HTR-8/SVneo (cell line): Measurements from ENCODE around the gene GARNL3.
A peak's percentile ranks its signal among the peaks of the same experiment; 100 is the strongest.

Experiments
- DNase-seq: peaks from one replicate; pipeline ENCODE4 v3.0.0; 2011; ENCODE audit warnings: low spot score, mixed read lengths; ENCODE audit not compliant: insufficient read length
- FAIRE-seq: peaks from 2 replicates; lab custom pipeline; 2011; peaks lifted over from hg19 to GRCh38; lab: Jason Lieb, UNC

The GARNL3 gene

DNA sequence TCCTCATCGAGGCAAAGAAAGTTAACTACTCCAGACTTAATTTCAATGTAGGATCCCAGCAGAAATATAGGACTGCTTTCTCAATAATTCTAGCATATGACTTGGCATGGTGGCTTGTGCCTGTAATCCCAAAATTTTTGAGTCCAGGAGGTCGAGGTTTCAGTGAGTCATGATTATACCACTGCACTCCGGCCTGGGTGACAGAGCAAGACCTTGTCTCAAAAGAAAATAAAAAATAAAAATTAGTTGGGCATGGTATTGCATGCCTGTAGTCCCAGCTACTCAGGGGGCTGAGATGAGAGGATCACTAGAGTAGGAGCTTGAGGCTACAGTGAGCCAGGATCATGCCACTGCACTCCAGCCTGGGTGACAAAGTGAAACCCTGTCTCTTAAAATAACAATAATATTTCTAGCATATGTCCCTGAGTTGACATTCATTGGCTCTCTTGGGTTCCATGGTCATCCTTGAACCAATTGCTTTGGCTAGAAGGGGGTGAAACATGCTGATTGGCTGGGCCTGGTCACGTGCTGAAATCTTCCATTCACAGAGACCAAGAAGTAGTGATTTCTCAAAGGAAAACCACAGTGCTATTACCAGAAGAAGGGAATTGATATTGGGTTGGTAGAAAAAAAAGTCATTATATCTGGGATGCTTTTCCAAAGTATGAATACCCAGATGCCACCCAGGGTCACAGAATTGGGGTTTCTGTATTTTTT is 31.6 kb upstream of the GARNL3 start:
- FAIRE-seq (no peak), DNase-seq (no peak)

DNA sequence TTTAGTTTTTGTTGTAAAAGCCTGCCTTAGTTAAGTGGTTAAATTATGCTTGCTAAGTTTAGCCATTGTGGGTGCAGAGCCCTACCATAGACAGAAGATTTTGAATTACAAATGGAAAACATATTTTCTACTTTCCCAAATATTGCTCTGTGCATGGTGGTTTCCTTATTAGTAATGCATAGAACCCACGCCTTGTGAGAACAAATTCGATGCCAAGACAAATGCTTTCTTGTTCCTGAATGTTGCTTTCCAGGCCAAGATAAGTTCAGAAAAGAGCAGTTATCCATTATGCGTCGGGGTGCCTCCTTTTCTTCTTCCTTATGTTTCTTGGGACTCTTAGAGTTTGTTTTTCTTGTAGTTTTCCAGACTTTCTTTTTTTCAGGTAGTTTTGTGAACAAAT is 31.0 kb upstream of the GARNL3 start:
- no peak for FAIRE-seq
- DNase-seq = no peak

DNA sequence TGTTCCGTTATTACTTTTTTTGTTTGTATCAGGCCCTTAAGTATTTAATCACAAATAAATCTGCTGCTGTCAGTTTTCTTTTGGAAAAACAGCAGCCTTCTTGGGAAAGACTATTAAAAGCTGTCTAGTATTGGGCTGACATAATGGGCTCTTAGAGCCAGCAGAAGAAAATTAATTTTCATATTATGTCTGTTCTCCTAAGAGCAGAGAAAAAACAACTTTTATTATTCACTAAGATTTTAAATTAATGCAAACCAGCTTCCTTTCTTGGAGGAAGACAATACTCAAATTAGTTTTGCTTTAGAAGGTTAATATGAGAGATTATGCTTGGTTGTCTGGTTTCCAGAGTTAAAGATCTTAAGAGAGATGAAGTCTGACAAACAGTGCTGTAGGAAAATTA is 30.6 kb upstream of the GARNL3 start:
- DNase-seq (no peak), FAIRE-seq (no peak)

DNA sequence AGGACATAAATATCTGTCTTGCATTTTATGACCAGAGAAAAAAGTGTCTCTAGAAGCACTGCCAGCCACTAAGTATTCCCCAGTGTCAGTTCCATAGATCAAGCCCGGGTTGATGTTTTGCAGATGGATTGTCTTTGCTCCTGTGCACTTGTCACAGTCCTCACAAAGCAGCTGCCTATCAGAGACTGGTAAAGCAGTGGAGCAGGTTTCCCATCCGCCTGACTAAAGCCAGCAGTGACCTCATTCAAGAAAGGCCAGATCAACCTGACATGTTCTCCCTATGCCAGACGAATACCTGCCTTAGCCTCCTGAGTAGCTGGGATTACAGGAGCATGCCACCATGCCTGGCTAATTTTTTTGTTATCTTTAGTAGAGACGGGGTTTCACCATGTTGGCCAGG is 26.8 kb upstream of the GARNL3 start:
- FAIRE-seq = no peak

DNA sequence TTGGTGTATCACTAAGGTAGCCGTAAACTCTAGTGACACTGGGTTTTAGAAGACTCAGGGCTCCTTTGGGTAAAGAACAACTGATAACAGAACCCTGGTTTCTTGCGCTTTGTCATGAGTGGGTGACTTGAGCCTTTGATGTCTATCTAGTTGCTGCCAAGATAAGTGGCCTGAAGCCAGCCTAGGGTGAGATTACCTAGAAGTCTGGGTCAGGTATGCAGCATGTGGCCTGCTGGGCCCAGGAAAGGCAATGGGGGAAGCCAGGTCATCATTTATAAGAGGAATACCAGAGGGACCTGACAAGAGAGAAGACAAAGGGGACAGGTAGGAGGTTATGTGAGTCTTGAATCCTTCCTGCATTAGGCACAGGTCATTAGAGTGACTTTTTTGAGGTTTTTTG is 23.2 kb upstream of the GARNL3 start:
- FAIRE-seq = no peak
- DNase-seq = no peak

More for the DNA sequence above, 26.8 kb upstream of the GARNL3 start:
- no peak for DNase-seq

DNA sequence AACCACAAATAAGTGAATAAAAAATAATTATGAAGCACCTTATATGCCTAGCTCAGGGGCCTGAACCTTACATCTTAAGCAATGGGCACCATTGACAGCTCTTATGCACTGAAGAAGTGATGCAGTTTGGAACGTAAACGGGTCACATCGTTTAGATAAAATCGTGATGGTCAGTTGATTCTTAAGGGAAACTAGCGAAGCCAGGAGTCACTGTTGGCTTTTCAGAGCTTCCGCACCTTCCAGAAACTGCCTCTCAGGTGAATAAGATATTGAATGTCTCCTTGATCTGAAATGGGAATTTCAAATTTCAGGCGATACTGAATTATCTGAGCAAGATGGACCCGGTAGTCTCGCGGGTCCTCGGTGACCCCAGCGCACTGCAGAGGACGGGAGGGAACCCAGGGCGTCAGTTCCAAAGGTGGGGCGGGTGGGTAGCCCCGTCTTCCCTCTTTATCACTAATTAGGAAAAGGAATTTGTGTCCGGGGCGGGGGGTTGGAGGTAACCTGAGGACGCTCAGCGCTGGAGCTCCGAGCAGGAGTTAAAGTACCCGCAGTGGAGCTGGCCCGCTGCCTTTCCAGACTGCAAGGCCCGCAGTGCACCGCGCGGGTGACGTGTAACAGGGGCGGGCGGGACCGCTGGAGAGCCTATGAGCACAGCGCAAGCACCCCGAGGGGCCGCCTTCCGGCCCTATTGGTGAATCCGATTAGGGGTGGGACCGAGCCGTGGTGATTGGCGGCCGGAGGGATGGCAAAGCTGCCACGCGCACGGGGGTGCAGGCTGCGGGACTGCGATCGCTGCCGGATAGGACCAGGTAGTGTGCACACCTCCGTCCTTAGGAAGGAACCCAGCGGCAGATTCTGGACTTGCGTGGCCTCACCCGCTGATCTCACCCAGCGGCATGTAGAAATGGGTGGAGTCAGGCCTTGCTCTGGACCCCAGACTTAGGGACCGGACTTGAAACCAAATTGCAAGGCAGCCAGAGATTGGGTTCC is 19.7 kb upstream of the GARNL3 start:
- FAIRE-seq (peak; percentile 46), DNase-seq (peak; percentile 93)

DNA sequence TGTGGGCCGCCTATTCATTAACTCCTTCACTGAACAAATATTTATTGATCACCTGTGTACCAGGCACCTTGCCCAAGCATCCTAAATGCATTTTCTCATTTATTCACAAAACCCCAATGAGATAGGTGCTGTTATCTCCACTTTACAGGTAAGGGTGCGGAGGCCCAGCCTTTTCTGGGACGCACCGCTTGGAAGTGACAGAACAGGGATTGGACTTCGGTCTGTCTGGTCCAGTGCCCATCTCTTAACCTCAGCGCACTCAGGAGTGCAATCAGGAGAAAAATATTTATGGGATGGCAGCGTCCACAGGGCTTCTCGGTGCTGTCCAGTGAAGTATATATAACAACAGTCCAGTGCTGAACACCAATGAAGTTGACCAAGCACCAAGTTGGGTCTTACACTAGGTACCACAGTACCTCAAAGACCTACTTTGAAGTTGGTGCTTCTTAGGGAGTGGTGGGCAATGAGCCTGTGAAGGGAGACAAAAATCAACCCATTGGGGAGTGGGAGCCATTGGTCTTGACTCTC is 18.9 kb upstream of the GARNL3 start:
- FAIRE-seq (no peak), DNase-seq (no peak)

DNA sequence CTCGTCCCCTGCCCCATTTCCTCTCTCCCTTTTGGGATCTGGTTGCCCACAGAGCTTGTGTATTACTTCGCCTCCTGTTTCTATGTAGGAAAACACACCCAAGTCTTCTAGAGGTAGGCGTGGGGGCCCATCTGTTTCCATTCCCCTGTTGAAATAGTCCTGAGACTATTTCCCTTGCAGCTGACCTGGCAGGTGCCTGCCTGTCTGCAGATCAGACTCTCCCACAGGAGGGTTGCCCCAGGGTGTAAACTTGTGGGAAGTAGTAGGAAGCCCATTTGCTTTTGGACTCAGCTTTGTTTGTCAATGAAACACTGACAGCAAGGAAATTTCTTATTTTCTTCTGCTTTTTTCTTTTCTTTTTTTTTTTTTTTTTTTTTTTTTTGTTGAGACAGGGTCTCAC is 16.3 kb upstream of the GARNL3 start:
- FAIRE-seq = no peak
- DNase-seq = no peak

DNA sequence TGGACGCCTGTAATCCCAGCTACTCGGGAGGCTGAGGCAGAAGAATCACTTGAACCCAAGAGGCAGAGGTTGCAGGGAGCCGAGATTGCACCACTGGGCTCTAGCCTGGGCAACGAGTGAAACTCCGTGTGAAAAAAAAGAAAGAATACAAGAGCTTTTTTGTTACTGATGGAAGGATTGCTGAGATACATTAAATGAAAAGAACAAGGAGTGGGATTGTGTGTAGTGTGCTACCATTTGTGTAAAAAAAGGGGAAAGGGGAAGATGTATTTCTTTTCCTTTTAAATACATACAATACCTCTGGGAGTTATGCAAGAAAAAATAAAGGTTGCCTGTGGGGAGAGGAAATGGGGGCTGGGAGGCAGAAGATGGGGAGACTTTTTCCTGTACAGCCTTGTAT is 14.7 kb upstream of the GARNL3 start:
- no peak for FAIRE-seq
- DNase-seq = no peak

DNA sequence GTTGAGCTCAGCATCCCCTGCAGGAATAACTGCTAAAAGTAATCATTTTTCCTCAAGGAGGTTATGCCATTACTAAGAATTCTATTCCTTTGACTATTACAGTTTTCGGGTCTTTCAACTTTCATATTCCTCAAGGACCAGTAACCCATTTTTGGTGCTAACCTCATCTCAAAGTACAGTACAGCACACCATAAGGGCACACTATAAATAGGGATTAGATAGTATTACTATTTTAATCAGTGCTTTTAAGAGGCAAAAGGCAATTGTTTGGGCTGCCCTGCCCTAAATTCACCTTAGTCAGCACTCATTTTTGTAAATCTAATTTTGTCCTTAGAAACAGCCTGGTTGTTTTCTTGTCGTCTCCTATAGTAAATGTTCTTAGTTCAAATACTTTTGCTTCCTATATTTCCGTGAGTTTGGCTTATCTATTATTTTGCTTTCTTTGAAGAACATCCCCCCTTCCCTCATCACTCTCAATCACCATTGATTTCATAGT is 13.6 kb upstream of the GARNL3 start:
- DNase-seq = no peak
- FAIRE-seq = no peak

DNA sequence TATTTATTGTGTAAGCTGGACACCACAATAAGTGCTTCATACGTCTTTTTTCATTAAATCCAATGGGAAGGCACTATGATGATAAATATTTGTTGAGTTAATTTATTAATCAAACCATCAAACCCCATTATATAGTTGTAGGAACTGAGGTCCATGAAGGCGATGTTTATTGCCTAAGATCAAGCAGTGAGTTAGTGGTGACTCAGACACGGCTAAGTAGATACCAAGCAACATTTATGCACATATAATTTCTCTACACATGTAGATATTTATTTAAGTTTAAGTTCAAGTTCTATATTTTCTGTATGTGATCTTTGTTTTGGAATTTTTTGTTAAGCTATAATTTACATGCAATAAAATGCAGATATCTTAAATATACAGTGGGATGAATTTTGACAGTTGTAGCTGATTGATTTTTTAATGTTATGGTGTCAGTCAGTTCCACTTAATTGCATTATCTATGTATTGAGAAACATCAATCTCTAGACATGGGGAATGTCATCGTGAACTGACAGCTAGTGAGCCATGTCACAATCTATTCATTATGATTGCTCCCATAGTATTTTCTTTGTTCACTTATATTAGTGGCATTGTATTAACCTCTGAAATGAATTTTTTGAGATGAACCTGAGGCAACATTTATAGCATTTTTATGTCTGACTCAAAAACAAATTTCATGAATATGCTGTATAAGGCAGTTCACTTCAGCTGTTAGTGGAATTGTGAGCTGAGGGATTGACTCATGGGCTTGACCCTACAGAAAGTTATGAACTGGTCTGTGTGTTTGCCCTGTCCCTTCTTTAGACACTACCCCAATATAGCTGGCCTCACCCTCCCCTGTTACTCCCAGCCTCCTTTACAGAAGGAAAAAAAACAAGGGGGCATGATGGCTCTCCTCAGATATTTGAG is 11.9 kb upstream of the GARNL3 start:
- FAIRE-seq = no peak

DNA sequence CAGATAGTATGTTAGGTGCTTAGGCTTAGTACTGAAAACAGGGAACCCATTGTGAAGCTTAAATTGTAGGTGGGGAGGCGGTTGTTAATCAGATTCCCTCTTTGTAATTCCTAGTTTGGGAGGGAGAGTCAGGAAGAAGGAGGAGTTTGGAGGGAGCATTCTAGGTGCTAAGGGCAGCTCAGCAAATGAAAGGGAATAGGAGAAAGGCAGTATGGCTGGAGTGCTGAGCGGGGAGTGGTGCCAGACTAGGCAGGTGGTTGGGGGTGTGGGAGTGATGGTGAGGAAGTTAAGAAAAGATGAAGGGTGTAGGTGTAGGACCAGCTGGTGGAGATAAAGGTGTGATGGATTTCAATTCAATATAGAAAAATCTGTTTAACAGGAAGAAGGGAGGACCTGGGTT is 11.1 kb upstream of the GARNL3 start:
- DNase-seq (no peak), FAIRE-seq (no peak)

More for the DNA sequence above, 11.9 kb upstream of the GARNL3 start:
- DNase-seq = no peak

DNA sequence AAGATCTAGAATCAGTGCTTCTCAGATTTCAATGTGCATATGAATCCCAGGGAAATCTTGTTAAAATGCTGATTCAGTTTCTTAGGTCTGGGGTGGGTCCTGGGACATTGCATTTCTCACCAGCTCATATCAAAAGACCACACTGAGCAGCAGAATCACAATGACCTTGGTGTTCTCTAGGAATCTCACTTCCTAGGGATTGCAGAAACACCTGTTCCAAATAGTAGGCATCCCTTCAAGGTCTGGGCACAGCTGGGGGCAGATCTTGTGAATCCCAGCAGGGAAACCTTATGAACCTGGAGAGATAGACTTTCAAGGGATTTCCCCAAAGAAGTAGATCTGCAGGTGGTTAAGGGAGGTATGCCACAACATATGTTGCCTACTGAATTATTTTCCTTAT is 8.9 kb upstream of the GARNL3 start:
- DNase-seq = no peak
- FAIRE-seq = no peak

DNA sequence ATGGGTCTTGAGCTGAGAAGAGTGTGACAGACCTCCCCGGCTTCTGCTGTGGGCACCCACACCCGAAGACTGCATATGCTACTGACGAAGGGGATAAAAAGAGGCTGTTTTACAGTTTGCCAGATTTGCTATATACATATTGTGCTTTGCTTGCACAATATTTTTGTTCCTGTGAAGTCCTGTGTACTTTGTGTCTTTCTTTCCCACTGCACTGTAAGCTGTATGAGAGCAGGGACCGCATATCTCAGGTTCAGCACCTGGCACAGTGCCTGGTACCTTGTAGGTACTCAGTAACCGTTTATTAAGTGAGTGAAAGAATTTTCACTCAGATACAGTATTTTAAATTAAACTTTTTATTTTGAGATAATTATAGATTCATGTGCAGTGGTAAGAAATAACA is 8.2 kb upstream of the GARNL3 start:
- FAIRE-seq (no peak), DNase-seq (no peak)

DNA sequence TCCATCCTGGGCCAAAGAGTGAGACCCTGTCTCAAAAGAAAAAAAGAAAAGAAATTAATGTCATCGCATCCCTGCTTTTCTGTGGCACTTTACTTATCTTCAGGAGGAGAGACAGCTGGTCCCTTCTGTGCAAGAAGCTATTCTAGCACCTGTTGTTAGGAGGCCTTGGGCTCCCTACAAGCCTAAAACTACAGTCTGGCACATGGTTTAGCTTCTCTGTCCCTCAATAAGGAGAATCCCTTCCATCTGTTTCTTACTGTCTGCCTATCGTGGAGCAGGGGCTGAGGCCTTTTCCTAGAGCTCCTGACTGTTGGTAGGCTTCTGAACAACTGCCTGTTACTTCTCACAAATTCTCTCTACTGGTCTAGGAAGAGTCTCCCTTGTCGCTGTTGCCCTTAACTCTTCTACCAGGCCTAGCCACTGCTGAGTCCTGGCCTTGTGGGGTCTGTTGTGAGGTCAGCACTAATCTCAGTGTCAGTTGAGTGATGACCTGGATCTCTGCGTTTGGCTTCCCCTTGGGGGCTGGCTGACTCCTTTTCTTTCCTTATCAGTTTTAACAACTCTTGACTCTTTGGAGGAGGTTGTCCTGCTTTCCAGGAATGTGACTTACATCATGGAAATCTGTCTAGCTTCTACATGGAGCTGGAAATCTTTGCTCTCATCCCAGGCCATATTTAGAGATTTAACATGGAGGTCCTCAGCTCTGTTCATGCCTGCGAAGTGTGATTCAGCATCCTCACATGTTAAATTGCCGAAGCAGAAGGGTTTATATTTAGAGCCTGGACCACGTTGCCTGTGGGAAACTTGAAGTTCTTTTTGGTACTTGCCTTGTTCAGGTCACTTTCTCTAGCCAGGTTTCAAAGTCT is 5.7 kb upstream of the GARNL3 start:
- FAIRE-seq = no peak
- no peak for DNase-seq

DNA sequence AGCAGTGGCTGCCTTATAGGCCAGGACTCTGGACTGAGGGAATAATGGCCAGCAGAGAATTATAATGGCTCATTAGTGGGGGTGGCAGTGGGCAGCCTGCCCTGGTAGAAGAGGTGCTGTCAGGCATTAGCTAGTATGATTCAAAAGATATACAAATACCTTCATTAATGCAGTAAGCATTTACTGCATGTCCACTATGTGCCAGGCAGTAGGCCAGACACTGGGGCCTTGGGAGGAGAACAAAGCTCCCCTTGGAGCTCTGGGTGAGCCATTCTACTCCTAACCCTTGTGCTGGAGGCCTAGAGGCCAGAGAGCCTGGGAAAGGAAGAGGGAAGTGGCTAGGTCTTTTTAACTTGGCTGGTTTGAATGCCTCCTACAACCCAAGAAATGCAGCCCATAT is 2.0 kb upstream of the GARNL3 start:
- no peak for FAIRE-seq

DNA sequence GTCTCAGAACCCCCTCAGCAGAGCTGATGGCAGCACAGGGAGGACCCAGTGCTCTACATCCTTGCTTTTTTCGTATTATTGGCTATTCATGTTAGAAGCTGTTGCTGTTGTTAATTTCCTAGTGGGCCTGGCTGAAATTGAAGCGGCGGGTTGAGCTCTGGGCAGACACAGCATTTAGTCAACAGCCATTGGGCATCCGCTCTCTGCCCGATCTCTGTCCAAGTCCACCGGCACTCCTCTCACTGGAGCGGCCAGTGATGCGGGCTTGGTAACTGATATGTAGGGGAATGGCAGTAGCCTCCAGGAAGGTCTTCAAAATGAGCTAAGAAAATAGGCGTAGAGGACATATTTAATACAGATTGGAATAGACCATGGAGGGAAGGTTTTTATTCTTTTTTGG is 1.3 kb upstream of the GARNL3 start:
- FAIRE-seq (no peak), DNase-seq (no peak)

More for the DNA sequence above, 2.0 kb upstream of the GARNL3 start:
- no peak for DNase-seq

DNA sequence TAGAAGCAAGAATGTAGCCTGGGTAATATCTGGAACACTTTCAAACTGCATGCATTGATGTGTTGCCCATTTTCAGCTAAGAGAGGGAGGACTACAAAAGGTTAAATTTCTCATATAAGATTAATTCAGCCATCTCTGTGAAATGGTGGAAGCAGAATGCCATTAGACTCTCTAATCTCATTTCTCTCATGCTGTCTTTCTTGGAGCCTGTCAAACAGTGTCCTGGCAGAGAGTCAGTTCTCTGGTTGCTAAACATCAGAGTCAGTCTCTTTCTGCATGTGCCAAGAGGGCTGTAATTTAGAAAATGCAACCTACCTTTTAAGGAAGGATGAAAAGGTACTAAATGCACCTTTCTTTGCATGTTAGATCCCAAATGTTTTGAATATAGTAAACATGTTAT is 910 bp upstream of the GARNL3 start:
- FAIRE-seq (no peak), DNase-seq (no peak)
